AG09309 (cell line): Measurements from ENCODE around the gene GAPVD1.

Source experiments
- DNase-seq: peaks from one replicate; pipeline ENCODE4 v3.0.0-alpha.2; 2010; ENCODE audit warnings: low read depth
- H3K4me3 ChIP-seq: 2 replicates; pipeline ENCODE4 v1.5.1; 2011; ENCODE audit warnings: mild to moderate bottlenecking, low read depth, low read length, moderate library complexity; ENCODE audit not compliant: control insufficient read depth
- CTCF ChIP-seq: IDR thresholded peaks from 2 replicates; pipeline ENCODE4 v1.5.1; 2011; ENCODE audit warnings: mild to moderate bottlenecking, low read depth, low read length, inconsistent platforms; ENCODE audit not compliant: insufficient read depth, control insufficient read depth; ENCODE audit errors: missing control alignments

GAPVD1 gene

GRCh38 chr9:125410522-125410894 lies 148.9 kb downstream of the GAPVD1 start:
- no peak for DNase-seq
- no peak overlapping the region for H3K4me3 ChIP-seq
- no peak for TF ChIP-seq CTCF

GRCh38 chr9:125411171-125411756 lies 149.6 kb downstream of the GAPVD1 start:
- no peak for TF ChIP-seq CTCF
- DNase-seq = no peak
- no peak overlapping the region for H3K4me3 ChIP-seq

DNA sequence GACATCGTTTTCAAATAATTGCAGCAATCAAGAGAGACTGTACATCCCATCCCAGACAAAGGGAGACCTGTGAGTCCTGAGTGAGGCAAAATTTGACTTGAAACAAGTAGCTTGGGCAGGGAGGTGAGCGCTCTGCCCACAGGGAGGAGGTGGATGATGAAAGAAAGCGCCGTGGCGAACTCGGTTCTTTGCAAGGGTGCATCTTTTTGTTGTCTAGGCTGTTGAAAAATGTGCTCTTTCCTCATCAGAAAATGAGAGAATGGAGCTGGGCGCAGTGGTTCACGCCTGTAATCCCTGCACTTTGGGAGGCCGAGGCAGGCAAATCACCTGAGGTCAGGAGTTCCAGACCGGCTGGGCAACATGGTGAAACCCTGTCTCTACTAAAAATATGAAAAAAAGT lies 150.5 kb downstream of the GAPVD1 start:
- no peak overlapping the region for H3K4me3 ChIP-seq
- no peak for DNase-seq
- TF ChIP-seq CTCF = no peak

- H3K4me3 ChIP-seq = no peak overlapping the region
- DNase-seq = no peak
- TF ChIP-seq CTCF = no peak
These were observed 152.0 kb downstream of the GAPVD1 start for GRCh38 chr9:125413579-125413978.

DNA sequence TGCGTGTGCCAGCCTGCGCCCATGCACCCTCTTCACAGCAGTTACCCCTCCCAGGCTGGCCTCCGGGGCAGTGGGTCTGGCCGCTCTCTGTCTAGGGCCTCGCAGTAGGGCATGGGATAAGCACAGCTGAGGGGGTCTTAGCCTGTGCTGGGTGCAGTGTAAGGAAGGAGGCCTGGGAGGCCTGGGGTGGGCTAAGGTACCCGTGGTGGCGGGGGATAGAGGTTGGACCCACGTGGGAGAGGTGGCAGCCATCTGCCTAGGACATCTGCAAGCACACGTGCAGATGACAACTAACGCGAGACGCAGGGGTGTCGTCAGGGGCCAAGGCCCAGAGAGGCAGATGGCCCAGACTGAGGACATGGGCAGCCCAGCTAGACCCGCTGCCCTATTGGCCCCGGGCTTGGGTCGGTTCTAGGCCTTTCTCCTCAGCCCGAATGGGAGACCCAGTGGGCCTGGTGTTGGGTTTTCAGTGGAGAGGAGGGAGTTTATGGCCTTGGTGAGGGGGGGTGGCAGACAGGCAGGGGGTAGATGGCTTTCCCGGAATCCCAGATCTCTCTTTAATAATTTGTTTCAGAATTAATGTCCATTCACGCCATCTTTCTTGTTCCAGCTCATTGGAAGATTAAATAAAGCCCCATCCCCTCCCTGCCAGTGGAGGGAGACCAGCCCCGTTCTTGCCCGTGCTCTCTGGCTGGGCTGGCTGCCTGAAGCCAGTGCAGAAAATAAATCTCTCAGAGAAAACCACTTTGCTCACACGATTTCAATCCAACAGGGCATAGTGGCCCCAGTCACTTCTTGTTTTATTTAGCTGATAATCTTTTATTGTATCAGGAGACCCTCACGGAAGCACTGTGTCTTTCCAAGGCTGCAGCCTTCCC lies 154.2 kb downstream of the GAPVD1 start:
- no peak for DNase-seq
- no peak for TF ChIP-seq CTCF
- no peak overlapping the region for H3K4me3 ChIP-seq

GRCh38 chr9:125416517-125416916 lies 154.9 kb downstream of the GAPVD1 start:
- H3K4me3 ChIP-seq = no peak overlapping the region
- TF ChIP-seq CTCF = no peak
- no peak for DNase-seq
